ENCODE data around the gene CCDC92. TPM values are rescaled to one million over a fixed set of nuclear protein-coding genes. Genes with fewer than 3 reads are reported as not detected.

Gene CCDC92
- total RNA-seq, 1 experiment from 2014 or later, result 16.8 TPM

DNA sequence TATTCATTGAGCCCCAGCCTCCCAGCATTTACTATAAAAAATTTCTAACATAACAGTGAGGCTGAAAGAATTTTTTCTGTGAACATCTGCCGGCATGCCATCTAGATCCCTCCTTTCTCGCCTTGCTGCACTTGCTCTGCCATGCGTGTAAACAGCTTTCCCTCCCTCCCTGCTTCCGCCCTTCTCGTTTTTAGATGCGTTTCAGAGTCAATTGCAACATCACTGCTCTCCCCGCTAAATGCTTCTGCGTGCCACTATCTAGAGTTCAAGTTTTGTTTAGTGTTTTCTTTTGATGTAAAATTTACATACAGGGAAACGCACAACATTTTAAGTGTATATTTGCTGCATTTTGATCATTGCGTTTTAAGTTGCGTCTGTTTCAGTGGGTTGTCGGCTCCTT is 83.6 kb downstream of the CCDC92 start:
- Mint-ChIP-seq H3K4me3 (ENCODE audit: unreplicated experiment) (no peak overlapping the region), H3K27me3 (ENCODE audit: insufficient read depth, unreplicated experiment) (no peaks in the 10 kb centered on the region), H3K9me3 (ENCODE audit: unreplicated experiment) (no peaks in the 10 kb centered on the region), H3K4me1 (ENCODE audit: low read depth, unreplicated experiment) (no peaks in the 10 kb centered on the region), H3K36me3 (ENCODE audit: insufficient read depth, unreplicated experiment) (peaks cover 4% of the 10 kb centered on the region), H3K27ac (ENCODE audit: unreplicated experiment) (no peak overlapping the region)
- H3K27me3 ChIP-seq (replicated peaks; ENCODE audit: control insufficient read depth, insufficient read depth, low read length), result no peaks in the 10 kb centered on the region
- no peaks in the 10 kb centered on the region for H3K36me3 ChIP-seq (ENCODE audit: control insufficient read depth, insufficient read depth, low read length)
- no peak for DNase-seq
- H3K9me3 ChIP-seq, result no peaks in the 10 kb centered on the region
- intact Hi-C loops (cut with micrococcal nuclease; ENCODE audit: unreplicated experiment), result no loop called here
- H3K4me3 ChIP-seq (ENCODE audit: low read depth, low read length), result no peak overlapping the region
- ChIA-PET POLR2A (no interaction called here), CTCF (no interaction called here)
- no TSS peak for BruUV-seq (replicated peaks)
- no peaks in the 10 kb centered on the region for H3K4me1 ChIP-seq
- TF ChIP-seq, protein P1, sequence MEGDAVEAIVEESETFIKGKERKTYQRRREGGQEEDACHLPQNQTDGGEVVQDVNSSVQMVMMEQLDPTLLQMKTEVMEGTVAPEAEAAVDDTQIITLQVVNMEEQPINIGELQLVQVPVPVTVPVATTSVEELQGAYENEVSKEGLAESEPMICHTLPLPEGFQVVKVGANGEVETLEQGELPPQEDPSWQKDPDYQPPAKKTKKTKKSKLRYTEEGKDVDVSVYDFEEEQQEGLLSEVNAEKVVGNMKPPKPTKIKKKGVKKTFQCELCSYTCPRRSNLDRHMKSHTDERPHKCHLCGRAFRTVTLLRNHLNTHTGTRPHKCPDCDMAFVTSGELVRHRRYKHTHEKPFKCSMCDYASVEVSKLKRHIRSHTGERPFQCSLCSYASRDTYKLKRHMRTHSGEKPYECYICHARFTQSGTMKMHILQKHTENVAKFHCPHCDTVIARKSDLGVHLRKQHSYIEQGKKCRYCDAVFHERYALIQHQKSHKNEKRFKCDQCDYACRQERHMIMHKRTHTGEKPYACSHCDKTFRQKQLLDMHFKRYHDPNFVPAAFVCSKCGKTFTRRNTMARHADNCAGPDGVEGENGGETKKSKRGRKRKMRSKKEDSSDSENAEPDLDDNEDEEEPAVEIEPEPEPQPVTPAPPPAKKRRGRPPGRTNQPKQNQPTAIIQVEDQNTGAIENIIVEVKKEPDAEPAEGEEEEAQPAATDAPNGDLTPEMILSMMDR (IDR thresholded peaks at IDR 0.05; ENCODE audit: insufficient read depth in 1 of 2, low read depth in 1 of 2, low read length in 1 of 2, severe bottlenecking in 1 of 2, unreplicated experiment in 1 of 2), result no peak

DNA sequence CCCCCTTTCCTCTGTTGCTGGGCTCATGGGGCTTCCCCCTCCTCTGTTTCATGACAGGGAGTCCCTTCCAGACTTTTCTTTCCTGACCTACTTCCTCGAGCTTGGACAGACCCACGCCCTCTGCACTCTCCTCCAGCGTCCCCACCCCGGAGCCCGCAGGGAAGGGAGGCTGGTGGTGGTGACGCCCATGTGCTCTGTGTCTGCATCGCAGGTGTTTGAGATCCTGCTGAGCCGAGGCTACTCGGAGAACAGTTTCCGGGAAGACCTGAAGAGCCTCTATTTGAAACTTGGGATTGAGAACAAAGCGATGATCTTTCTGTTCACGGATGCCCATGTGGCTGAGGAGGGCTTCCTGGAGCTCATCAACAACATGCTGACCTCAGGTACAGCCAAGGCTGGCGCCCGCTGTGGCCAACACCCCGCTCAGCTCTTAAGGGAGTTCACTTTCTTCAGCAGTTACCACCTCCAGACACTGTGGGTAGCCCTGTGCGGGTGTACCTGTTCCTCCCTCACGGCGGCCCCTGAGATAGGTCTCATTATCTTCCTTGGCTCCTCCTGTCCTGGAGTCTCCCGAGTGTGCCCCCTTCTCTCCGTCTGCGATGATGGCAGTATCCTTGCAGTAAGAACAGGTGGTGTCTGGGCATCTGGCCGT is 85.6 kb downstream of the CCDC92 start:
- Mint-ChIP-seq H3K4me3 (ENCODE audit: unreplicated experiment) (peak overlapping the region; percentile 22), H3K27me3 (ENCODE audit: insufficient read depth, unreplicated experiment) (no peaks in the 10 kb centered on the region), H3K4me1 (ENCODE audit: low read depth, unreplicated experiment) (no peaks in the 10 kb centered on the region), H3K36me3 (ENCODE audit: insufficient read depth, unreplicated experiment) (peaks cover 4% of the 10 kb centered on the region), H3K9me3 (ENCODE audit: unreplicated experiment) (no peaks in the 10 kb centered on the region), H3K27ac (ENCODE audit: unreplicated experiment) (no peak overlapping the region)
- Histone ChIP-seq H3K27me3 (replicated peaks; ENCODE audit: control insufficient read depth, insufficient read depth, low read length) (no peaks in the 10 kb centered on the region), H3K4me1 (no peaks in the 10 kb centered on the region), H3K4me3 (ENCODE audit: low read depth, low read length) (no peak overlapping the region), H3K9me3 (no peaks in the 10 kb centered on the region), H3K36me3 (ENCODE audit: control insufficient read depth, insufficient read depth, low read length) (no peaks in the 10 kb centered on the region)
- intact Hi-C loops (cut with micrococcal nuclease; ENCODE audit: unreplicated experiment), result no loop called here
- ChIA-PET CTCF (interaction anchor here (0.7 kb wide), 1 partner anchor 66 kb away, joined by 3 read pairs; no protein-coding TSS in a partner anchor), POLR2A (no interaction called here)
- no peak for DNase-seq
- TF ChIP-seq, protein P1 (IDR thresholded peaks at IDR 0.05; ENCODE audit: insufficient read depth in 1 of 2, low read depth in 1 of 2, low read length in 1 of 2, severe bottlenecking in 1 of 2, unreplicated experiment in 1 of 2), result no peak
- no TSS peak for BruUV-seq (replicated peaks)

DNA sequence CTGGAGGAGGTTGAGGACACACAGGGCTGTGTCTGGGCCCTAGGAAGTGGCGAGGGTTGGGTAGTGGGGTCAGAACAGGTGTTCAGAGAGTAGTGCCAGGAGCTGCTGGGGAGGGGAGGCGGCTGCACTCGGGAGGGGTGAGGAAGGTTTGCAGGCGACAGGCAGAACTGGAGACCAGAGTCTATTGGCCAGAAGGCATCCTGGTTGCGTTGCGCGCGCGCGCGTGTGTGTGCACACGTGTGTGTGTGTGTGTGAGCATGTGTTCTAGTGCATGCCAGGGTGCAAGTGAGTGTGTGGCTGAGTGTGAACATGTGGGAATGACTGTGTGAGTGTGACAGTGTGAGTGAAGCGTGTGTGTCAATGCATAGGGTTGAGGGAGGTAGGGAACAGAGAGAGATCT is 86.4 kb downstream of the CCDC92 start:
- no peak overlapping the region for H3K4me3 ChIP-seq (ENCODE audit: low read depth, low read length)
- TF ChIP-seq, protein P1 (IDR thresholded peaks at IDR 0.05; ENCODE audit: insufficient read depth in 1 of 2, low read depth in 1 of 2, low read length in 1 of 2, severe bottlenecking in 1 of 2, unreplicated experiment in 1 of 2), result no peak
- no peaks in the 10 kb centered on the region for H3K27me3 ChIP-seq (replicated peaks; ENCODE audit: control insufficient read depth, insufficient read depth, low read length)
- H3K36me3 ChIP-seq (ENCODE audit: control insufficient read depth, insufficient read depth, low read length), result no peaks in the 10 kb centered on the region
- POLR2A ChIA-PET, result no interaction called here
- H3K4me3 Mint-ChIP-seq (ENCODE audit: unreplicated experiment), result no peak overlapping the region
- no peaks in the 10 kb centered on the region for H3K36me3 Mint-ChIP-seq (ENCODE audit: insufficient read depth, unreplicated experiment)
- H3K4me1 ChIP-seq, result no peaks in the 10 kb centered on the region
- BruUV-seq (replicated peaks), result no TSS peak
- CTCF ChIA-PET, result interaction anchor here (0.7 kb wide), 1 partner anchor 65 kb away, joined by 3 read pairs; no protein-coding TSS in a partner anchor
- H3K27me3 Mint-ChIP-seq (ENCODE audit: insufficient read depth, unreplicated experiment), result no peaks in the 10 kb centered on the region
- H3K9me3 ChIP-seq, result no peaks in the 10 kb centered on the region
- DNase-seq, result no peak
- H3K27ac Mint-ChIP-seq (ENCODE audit: unreplicated experiment), result no peak overlapping the region
- intact Hi-C loops (cut with micrococcal nuclease; ENCODE audit: unreplicated experiment), result no loop called here
- H3K9me3 Mint-ChIP-seq (ENCODE audit: unreplicated experiment), result no peaks in the 10 kb centered on the region
- no peaks in the 10 kb centered on the region for H3K4me1 Mint-ChIP-seq (ENCODE audit: low read depth, unreplicated experiment)

Other genes with a start within 250 kb of the CCDC92 start
- 0.16 and 0.45 TPM in 2 replicates for gene DNAH10, start 210.5 kb downstream of the CCDC92 start, total RNA-seq (2022)
- 117 and 122 TPM in 2 replicates for gene ZNF664, start 384 bp upstream of the CCDC92 start, total RNA-seq (2022)